Prostate gland (tissue), 2 donors: ENCODE data around the gene ARHGEF37. TPM values are rescaled to one million over a fixed set of nuclear protein-coding genes. Genes with fewer than 3 reads are reported as not detected.

Source experiments
- DNase-seq: peaks from one replicate; pipeline ENCODE4 v3.0.0-alpha.2; 2019; ENCODE audit warnings: low spot score
- H3K27ac ChIP-seq, 2 donors: fragments of 200-600 bp; sonication (generic); 2 replicates each; pipeline ENCODE4 v1.5.1; 2017 to 2019
- H3K27me3 ChIP-seq: fragments of 200-600 bp; sonication (generic); replicated peaks from 2 replicates; pipeline ENCODE4 v1.5.1; 2019; ENCODE audit not compliant: insufficient read depth
- H3K36me3 ChIP-seq, 2 donors: fragments of 200-600 bp; sonication (generic); 1 replicate in 1 of 2; 2 replicates in 1 of 2; pipeline versions ENCODE4 v1.5.1 to v1.8.1; 2017 to 2019
- H3K4me1 ChIP-seq: fragments of 200-600 bp; sonication (generic); replicated peaks from 2 replicates; pipeline ENCODE4 v1.5.1; 2019
- H3K4me3 ChIP-seq, 2 donors: fragments of 200-600 bp; sonication (generic); 2 replicates each; pipeline ENCODE4 v1.5.1; 2017 to 2019
- H3K9me3 ChIP-seq: fragments of 200-600 bp; sonication (generic); 2 replicates; pipeline ENCODE4 v1.5.1; 2017
- CTCF ChIP-seq, 4 experiments: fragments of 200-600 bp in 2 of 4; fragments of 450-650 bp in 2 of 4; sonication (generic) in 2 of 4; IDR thresholded peaks; 1 replicate in 3 of 4; 2 replicates in 1 of 4; pipeline ENCODE4 v1.5.1; 2016 to 2019; ENCODE audit warnings: antibody characterized with exemption in 4 of 4, mild to moderate bottlenecking in 2 of 4, moderate library complexity in 2 of 4
- POLR2A ChIP-seq: fragments of 450-650 bp; IDR thresholded peaks from one replicate; pipeline ENCODE4 v1.6.1; 2016; ENCODE audit warnings: antibody characterized with exemption, mild to moderate bottlenecking
- POLR2AphosphoS5 ChIP-seq: sonication (generic); formaldehyde crosslinking; IDR thresholded peaks from one replicate; pipeline ENCODE4 v1.6.1; 2017; ENCODE audit warnings: antibody characterized with exemption
- WGBS: methylation state at CpG from one replicate; pipeline ENCODE4 v1.1.5; 2018; 5-methylcytosine and 5-hydroxymethylcytosine counted together
- intact Hi-C: fragments of 100-400 bp; cut with DNase I; formaldehyde crosslinking; loops from one replicate; pipeline ENCODE4 v1.14.2; 2022
- total RNA-seq, 2 donors: library from RNA; depleted of rRNA; stranded (reverse); fragments of >200 nt; gene quantifications; one replicate each; pipeline ENCODE4 v1.1.0, GENCODE V29; 2016

Gene ARHGEF37
- total RNA-seq, 2 donors from 2014 or later: 50.4 to 61.1 TPM

GRCh38 chr5:149638546-149639241, 57.4 kb downstream of the ARHGEF37 start:
- TF ChIP-seq POLR2AphosphoS5 (no peak), CTCF (IDR thresholded peaks at IDR 0.05) (no peak), POLR2A (no peak)
- no peaks in the 10 kb centered on the region for H3K36me3 ChIP-seq
- H3K4me3 ChIP-seq: no peak overlapping the region
- intact Hi-C loops: loop anchor here (5.0 kb wide), 2 partner anchors 324 to 354 kb away; partner anchors contain the start of gene SLC26A2
- WGBS: 80% methylated on average over 9 of the region's 9 CpGs
- H3K27me3 ChIP-seq: no peaks in the 10 kb centered on the region
- peaks cover 6% of the 10 kb centered on the region for H3K4me1 ChIP-seq
- DNase-seq: no peak
- no peak overlapping the region for H3K27ac ChIP-seq
- H3K9me3 ChIP-seq: no peaks in the 10 kb centered on the region

DNA sequence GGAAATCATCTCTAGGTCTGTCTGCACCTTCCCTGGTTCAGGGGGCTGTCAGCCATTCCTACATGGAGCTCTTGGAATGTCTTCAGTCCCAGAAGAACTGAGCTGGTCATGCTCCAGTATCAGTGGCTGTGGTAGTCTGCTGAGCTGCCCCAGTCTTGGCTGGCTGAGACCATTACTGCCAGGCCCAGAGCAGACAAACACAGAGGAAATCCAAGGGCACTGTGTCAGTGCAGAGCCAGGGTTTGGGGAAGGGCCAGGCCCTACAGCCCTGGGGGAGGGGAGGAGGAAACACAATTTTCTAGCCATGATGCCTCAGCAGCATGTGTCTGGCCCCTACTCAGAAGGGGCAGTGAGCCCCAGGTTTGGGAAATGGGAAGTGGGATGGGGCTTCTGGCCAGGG, 58.4 kb downstream of the ARHGEF37 start:
- H3K27ac ChIP-seq: peak overlapping the region; percentile 75 to 78
- no peaks in the 10 kb centered on the region for H3K36me3 ChIP-seq
- H3K4me1 ChIP-seq: peaks cover 6% of the 10 kb centered on the region
- no peak overlapping the region for H3K4me3 ChIP-seq
- TF ChIP-seq POLR2AphosphoS5: no peak
- TF ChIP-seq CTCF (IDR thresholded peaks at IDR 0.05): no peak
- no peak for TF ChIP-seq POLR2A
- intact Hi-C loops: loop anchor here (1.0 to 5.0 kb wide), 4 partner anchors 88 to 353 kb away; partner anchors contain the start of gene SLC26A2
- no peak for DNase-seq
- H3K9me3 ChIP-seq: no peaks in the 10 kb centered on the region
- H3K27me3 ChIP-seq: no peaks in the 10 kb centered on the region

GRCh38 chr5:149640350-149640999, 59.2 kb downstream of the ARHGEF37 start:
- Histone ChIP-seq H3K4me1 (peaks cover 6% of the 10 kb centered on the region), H3K27me3 (no peaks in the 10 kb centered on the region), H3K9me3 (no peaks in the 10 kb centered on the region), H3K36me3 (no peaks in the 10 kb centered on the region), H3K27ac (peak overlapping the region; percentile 75 to 78), H3K4me3 (no peak overlapping the region)
- TF ChIP-seq POLR2A (no peak), CTCF (IDR thresholded peaks at IDR 0.05) (no peak), POLR2AphosphoS5 (no peak)
- DNase-seq: no peak
- intact Hi-C loops: loop anchor here (1.0 to 5.0 kb wide), 2 partner anchors 87 to 188 kb away; no protein-coding TSS in a partner anchor
- 64% methylated on average over 7 of the region's 7 CpGs for WGBS

DNA sequence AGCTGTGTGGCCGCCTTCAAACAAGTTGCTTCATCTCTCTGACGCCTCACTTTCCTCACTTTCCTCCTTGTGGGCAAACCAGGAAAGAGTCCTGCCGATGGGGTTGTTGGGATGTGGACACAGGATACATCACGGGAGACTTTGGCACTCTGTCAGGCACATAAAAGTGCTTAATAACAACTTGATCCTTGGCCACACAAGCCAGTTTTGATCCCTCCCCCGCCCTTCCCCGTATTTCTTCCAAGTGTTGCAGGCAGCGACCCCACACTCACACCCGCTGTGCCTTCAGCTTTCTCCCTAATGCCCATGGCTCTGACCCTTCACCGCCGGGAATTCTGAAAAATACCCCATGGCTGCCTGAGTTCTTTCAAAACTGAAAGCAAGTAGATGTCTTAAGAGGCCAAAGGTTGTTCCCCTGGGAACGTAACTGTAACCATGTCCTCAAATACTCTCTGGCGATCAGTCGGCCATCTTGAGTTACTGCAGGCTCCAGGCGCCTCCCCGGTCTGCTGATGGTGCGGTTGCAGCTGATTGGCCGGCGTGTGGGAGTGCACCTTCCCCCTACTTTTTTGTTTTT, 59.8 kb downstream of the ARHGEF37 start:
- 31% methylated on average over 18 of the region's 18 CpGs for WGBS
- DNase-seq: peak; percentile 86
- H3K4me3 ChIP-seq: no peak overlapping the region
- peaks cover 6% of the 10 kb centered on the region for H3K4me1 ChIP-seq
- TF ChIP-seq POLR2A (no peak), CTCF (IDR thresholded peaks at IDR 0.05) (peak in 2 of 4 experiments; percentile 12 to 42), POLR2AphosphoS5 (peak; percentile 89)
- no peaks in the 10 kb centered on the region for H3K36me3 ChIP-seq
- H3K27me3 ChIP-seq: no peaks in the 10 kb centered on the region
- peak overlapping the region; percentile 75 to 78 for H3K27ac ChIP-seq
- intact Hi-C loops: loop anchor here (1.0 to 5.0 kb wide), 2 partner anchors 86 to 187 kb away; no protein-coding TSS in a partner anchor
- H3K9me3 ChIP-seq: no peaks in the 10 kb centered on the region
